Fibroblast of pulmonary artery (primary cell): Measurements from ENCODE around the gene PRPF8.
A peak's percentile ranks its signal among the peaks of the same experiment; 100 is the strongest.
"Not testable (repeated sequence)": the region's sequence is repeated elsewhere in the genome, so short reads cannot be mapped to it uniquely, and the experiment has no call there.

Experiments used
- DNase-seq: peaks from one replicate; pipeline ENCODE4 v3.0.0-alpha.2; 2010; ENCODE audit warnings: low read depth
- H3K4me3 ChIP-seq: replicated peaks from 2 replicates; pipeline ENCODE4 v1.5.1; 2011; ENCODE audit warnings: low read depth, mild to moderate bottlenecking, control low read depth, low read length, moderate library complexity
- TF ChIP-seq, protein P1 (sequence below): IDR thresholded peaks from 2 replicates; pipeline ENCODE4 v1.5.1; 2011; ENCODE audit warnings: mild to moderate bottlenecking, control low read depth, low read length, inconsistent platforms; ENCODE audit errors: missing control alignments

PRPF8 gene

DNA sequence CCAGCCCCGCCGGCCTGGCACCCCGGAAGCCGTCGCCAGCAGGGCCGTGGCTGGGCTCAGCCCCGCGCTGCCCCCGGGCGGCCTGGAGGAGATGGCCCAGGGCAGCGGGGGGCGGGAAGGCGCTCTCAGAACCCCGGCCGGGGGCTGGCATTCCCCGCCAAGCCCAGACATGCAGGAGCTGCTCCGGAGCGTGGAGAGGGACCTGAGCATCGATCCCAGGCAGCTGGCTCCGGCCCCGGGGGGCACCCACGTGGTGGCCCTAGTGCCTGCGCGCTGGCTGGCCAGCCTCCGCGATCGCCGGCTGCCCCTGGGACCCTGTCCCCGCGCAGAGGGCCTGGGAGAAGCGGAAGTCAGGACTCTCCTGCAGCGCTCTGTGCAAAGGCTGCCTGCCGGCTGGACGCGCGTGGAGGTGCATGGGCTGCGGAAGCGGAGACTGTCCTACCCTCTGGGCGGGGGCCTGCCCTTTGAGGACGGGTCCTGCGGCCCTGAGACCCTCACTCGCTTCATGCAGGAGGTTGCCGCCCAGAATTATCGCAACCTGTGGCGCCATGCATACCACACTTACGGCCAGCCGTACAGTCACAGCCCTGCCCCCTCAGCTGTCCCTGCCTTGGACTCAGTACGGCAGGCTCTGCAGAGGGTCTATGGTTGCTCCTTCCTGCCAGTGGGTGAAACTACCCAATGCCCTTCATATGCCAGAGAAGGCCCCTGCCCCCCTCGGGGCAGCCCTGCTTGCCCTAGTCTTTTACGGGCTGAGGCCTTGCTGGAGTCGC lies 40.4 kb upstream of the PRPF8 start:
- DNase-seq = no peak
- H3K4me3 ChIP-seq = peak overlapping the region; percentile 57
- TF ChIP-seq, protein P1, sequence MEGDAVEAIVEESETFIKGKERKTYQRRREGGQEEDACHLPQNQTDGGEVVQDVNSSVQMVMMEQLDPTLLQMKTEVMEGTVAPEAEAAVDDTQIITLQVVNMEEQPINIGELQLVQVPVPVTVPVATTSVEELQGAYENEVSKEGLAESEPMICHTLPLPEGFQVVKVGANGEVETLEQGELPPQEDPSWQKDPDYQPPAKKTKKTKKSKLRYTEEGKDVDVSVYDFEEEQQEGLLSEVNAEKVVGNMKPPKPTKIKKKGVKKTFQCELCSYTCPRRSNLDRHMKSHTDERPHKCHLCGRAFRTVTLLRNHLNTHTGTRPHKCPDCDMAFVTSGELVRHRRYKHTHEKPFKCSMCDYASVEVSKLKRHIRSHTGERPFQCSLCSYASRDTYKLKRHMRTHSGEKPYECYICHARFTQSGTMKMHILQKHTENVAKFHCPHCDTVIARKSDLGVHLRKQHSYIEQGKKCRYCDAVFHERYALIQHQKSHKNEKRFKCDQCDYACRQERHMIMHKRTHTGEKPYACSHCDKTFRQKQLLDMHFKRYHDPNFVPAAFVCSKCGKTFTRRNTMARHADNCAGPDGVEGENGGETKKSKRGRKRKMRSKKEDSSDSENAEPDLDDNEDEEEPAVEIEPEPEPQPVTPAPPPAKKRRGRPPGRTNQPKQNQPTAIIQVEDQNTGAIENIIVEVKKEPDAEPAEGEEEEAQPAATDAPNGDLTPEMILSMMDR = no peak

- DNase-seq = peak; percentile 89
- H3K4me3 ChIP-seq = peak within 1 kb of the TSS; percentile 57
- TF ChIP-seq, protein P1 = no peak
Measured at GRCh38 chr17:1724351-1724868, 39.7 kb upstream of the PRPF8 start, which contains the start of gene WDR81. Gene WDR81, plus strand, starts transcription at chr17:1724704. Its CDS starts 256 bp downstream, at chr17:1724960.

GRCh38 chr17:1722022-1722421 lies 37.4 kb upstream of the PRPF8 start:
- DNase-seq = peak; percentile 54
- H3K4me3 ChIP-seq = not testable (repeated sequence)

- DNase-seq = peak; percentile 71
- H3K4me3 ChIP-seq = no peak overlapping the region
- TF ChIP-seq, protein P1 = no peak
Measured at GRCh38 chr17:1720856-1721386, 36.3 kb upstream of the PRPF8 start.

DNA sequence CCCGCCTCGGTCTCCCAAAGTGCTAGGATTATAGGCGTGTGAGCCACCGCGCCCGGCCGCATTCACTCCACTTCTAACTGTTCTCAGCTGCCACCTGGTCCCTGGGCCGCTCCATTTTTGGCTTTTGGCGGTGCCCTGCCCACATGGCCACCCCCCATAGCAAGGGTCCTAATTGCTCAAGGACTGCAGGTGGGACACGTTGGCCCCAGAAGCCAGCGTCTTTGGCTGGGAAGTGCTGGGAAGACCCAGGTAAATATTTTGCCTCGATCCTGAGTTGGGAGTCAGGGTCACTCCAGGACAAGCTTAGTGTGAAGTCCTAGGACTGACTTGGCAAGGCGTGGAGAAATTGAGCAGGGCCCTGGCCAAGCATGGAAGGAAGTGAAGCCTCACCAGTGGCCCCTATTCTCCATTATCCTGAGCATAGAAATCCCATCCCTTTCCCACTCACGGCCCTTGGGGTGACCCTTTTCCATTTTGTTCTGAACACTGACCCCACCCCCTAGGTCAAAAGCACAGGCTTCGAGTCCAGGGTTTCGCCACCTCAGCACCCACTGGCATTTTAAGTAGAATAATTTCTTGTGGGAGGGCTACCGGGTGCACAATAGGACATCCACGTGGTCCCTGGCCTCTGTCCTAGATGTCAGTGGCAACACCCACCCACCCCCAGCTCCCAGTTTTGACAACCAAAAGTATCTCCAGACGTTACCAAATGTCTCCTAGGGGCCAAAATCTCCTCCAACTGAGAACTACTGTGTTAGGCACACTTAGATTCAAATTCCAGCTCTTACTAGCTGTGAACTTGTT lies 33.9 kb upstream of the PRPF8 start:
- TF ChIP-seq, protein P1 = no peak
- H3K4me3 ChIP-seq = no peak overlapping the region
- no peak for DNase-seq

GRCh38 chr17:1716912-1717695 lies 32.4 kb upstream of the PRPF8 start:
- TF ChIP-seq, protein P1 = no peak
- H3K4me3 ChIP-seq = peak overlapping the region; percentile 76
- peak; percentile 99 for DNase-seq
